GM18858 (cell line): ENCODE results near the gene MIDN.

Experiments used
- ATAC-seq: cut with Tn5 transposase; IDR thresholded peaks from one replicate; pipeline ENCODE4 v1.9.1; 2021; ENCODE audit not compliant: unreplicated experiment

Gene MIDN

DNA sequence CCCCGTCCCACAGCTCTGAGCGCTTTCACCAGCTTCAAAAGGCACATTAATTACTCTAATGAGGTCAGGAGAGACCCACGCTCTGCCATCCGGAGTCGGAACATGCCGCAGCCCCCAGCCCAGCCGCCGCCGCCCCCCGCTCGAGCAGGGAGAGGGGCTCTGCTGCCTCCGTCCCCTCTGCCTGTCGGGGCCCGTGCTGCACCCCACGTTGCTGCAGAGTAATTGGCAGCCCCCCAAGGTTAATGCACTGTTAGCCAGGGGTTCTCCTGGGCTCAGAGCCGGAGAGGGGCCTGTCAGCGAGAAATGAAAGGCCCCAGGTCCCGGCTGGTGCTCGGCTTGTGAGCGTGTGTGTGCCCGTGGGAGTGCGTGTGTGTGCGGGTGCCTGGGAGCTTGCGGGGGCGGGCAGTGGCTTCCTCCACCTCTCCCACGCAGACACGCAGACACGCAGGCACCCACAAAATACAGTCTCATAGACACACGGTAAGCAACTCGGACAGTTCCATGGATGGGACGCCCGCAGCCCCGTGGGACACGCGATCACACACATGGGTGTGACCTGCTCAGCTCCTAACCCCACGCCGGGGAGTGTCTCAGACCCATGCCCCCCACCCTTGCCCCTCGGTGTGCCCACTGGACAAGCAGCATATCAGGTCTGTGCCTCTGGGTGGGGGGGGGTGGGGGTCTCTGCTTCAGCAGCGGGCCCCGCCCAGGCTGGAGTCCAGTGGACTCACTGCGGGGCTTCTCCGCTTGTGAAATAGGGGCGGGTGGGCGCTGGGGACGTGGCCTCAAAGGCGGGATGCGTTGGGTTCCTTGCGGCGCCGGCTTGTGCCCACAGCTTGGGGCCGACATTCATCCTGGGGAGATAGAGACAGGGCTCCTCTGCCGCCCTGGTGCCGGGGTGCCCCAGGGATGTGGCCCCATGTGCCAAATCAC lies 32.5 kb downstream of the MIDN start:
- ATAC-seq: no peak

DNA sequence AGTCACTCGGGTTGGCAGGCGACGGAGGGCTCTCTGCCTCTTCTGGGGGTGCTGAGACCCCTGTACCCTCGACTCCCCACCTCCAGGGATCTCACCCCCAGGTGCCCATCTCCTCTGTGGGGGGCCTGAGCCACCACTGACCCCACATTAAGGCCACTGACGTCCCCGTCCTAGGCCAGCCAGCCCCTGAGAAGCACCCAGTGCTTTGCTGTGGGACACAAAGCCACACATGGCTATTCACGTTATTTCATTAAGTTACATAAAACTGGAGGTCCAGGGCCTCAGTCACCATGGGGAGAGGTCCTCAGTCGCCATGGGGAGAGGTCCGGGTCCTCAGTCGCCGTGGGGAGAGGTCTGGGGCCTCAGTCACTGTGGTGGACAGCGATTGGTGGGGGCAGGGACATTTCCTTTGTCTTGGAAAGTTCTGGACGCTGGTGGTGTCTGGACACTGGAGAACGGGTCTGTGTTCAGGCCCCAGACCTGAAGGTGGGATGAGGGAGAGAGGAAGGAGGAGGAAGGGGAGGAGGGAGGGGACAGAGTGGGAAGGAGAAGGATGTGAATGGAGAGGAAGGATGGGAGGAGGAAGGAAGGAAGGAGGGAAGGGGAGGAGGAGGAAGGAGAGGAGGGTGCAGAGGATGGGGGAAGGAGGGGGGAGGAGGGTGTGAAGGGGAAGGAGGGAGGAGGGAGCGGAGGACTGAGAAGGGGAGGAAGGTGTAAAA lies 33.3 kb downstream of the MIDN start:
- no peak for ATAC-seq

DNA sequence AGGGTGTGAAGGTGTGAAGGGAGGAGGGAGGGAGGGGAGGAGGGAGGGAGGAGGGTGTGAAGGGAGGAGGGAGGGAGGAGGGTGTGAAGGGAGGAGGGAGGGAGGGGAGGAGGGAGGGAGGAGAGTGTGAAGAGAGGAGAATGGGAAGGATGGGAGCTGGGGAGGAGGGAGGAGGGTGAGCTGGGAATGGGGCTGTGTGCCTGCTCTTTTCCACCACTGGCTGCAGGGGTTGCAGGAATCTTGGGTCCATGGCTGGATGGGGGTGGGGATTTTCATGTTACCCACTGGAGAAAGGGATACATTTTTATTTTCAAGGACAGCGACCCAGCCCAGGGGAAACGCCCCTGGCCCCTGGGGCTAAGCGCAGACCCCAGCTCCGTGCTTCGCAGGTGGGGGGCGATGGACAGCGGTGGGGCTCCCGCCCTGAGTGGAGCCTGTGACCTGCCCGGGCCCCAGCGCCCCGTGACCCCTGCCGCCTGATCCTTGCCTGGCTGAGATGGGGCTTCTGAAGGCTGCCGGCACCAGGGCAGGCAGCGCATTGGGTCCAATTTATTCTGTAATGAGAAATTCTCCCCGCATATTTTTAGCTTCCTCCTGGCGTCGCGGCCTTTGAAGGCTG lies 34.3 kb downstream of the MIDN start:
- ATAC-seq: no peak

DNA sequence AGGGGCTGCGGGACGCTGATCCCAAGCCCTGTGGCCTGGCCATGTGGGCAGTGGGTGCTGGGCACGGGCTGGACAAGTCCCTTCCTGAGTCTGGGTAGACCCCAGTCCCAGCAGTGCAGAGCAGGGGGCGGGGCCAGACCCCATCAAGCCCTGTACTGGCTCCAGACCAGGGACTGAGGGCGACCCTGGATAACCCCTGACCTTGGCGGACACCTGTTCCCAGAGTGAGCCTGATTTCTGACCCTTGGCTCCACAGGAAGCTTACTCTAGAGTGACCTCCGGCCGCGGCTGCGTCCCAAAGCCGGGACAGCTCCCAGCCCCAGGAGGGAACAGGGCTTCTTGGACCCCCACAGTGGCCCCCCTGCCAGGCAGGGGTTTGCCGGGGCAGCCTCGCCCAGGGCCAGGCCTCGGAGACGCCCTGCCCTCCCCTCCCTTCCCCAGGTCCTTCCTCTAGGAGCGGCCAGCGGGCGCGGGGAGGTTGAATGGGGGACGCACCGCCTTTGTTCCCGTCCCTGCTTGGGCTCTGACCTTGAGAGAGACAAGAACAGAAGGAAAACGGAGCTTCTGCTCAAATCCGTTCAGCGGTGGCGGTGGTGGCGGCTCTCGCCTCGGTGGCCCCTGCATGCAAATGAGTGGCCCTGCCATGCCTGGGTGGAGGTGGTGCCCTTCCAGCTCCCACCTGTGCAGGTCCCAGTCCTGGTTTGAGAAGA lies 35.0 kb downstream of the MIDN start:
- ATAC-seq: no peak

DNA sequence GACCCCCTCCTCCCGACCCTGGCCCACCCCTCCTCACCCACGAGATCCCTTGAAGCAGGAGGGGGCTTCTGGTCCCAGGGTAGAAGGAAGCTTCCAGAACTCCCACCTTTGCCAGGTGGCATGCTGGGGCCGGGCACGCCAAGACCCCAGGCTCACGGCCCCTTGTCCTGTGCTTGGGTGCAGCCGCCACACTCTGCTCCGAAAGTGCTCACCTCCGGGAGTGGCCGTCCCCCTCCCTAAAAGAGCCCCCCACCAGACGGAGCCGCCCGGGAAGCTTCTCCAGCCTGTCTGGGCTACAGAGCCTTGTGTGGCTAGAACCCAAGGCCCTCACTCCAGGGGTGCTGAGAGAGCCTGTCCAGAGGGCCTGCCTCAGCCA lies 35.5 kb downstream of the MIDN start:
- ATAC-seq: no peak

DNA sequence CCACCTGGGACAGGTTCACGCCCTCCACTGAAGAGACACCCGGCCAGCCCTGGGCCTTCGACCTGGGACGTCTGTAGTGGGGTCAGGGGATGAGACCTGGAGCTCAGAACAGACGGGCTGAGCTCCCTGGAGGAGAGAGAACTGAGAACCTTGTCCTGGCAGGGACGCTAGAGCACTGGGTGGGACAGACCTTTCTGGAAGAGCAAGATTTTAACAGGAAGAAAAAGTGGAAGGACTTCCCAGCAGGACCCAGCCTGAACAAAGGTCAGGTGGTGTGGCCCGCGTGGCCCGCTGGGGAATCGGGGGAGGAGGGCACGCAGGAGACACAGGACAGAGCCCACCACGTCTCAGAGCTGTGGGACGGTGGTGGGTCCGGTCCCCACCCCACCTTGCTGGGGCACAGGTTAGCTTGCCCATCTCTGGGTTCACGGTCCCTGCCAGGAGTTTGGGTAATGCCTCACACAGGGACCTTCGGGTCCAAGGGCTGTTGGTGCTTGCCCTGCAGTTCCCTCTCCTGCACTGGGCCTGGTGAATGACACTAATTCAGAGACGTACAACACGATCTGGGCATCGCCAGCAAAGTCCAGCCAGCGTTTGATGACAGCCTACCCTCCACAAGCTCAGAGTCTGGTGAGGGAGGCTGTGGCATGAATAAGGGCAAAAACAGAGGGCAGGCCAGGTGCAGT lies 36.1 kb downstream of the MIDN start:
- no peak for ATAC-seq

DNA sequence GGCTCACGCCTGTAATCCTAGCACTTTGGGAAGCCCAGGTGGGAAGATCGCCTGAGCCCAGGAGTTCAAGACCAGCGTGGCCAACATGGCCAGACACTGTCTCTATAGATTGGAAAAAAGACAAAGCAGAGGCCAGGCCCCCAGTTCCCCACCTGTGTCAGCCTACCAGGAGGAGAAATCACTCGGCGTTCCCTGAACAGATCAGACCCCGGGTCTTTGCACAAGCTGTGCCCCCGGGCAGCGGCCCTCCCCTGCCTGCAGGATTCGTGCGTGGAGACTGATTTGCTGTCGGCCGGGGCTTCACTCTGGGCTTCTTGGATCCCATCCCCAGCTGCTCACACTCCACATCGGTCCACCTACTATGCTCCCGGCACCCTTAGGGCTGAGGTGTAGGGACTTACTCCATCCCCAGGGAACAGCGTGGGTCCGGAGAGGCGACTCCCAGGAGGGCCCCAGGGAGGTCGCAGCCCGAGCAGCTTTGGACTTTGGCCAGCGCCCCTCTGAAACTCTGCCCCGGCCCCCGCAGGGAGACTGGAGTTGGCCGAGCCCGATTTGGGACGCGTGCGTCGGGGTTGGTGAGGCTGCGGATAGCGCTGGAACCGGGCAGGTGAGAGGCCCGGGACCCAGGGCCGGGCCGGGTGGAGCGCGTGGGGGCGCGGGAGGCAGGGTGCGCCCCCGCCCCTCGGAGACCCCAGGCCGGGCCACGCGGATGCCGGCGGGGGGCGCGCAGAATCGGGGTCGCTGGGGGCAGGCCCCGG lies 36.8 kb downstream of the MIDN start:
- no peak for ATAC-seq

DNA sequence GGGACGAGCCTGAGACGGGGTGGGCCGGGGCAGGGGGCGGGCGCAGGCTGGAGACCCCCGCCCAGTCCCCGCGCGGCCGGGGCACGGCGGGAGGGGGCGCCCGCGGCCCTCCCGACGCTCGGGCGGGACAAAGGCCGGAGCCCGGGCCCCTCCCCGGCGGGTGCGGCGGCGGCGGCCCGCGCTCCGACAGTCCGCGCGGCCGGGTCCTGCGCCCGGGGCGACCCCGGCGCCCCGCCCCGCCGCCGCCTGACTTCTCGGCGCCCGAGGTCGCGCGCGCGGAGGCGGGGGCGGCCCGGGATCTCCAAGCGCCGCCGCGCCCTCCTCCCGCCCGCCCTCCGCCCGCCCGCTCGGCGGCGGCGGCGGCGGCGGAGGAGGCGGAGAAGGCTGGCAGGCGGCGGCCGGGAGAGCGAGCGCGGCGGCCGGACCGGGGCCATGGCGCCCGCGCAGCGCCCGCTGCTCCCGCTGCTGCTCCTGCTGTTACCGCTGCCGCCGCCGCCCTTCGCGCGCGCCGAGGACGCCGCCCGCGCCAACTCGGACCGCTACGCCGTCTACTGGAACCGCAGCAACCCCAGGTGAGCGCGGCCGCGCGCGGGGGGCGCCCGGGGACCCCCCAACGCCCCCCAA lies 37.5 kb downstream of the MIDN start, which contains the start of gene EFNA2:
TSS of gene EFNA2 (plus strand) at position 137 of the 624 bp plus-strand sequence. CDS start at position 433, 296 bp downstream.
- ATAC-seq: no peak

DNA sequence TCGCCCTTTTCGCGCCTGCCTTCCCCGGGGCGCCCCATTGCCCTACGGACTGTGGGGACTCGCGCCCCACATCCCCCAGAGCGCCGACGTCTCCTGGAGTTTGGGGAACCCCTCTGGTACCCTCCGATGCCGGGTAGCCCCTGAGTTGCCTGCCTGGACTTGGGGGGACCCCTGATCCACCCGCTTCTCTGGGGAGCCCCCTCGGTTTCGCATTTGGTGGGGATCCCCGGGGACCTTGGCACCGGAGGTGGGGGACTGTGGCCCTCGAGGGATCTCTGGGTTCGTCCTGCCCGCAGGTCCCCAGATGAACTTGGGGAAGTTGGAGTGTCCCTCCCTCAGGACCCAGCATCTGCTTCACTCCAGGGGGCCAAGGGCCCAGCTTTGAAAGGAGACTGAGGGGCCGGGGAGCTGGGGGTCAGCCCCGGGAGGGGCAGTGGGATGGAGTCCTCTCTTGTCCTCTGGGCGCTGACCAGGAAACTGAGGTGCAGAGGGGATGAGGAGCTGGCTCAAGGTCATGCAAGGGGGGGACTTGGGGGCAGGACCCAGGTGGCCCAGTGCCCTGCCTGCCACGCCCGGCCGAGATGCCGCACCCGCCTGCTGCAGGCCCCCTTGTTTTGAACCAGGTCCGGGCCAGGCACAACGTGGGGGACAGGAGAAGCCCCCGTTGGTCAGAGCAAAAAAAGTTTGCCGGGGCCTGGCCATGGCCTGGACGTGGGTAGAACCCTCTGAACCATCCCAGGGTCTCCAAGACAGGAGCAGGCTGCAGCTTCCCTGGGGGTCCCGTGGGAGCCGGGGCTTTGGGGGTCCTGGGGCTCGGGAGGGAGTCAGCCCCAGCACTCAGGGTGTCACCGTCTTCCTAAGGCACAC lies 38.3 kb downstream of the MIDN start:
- ATAC-seq: no peak

DNA sequence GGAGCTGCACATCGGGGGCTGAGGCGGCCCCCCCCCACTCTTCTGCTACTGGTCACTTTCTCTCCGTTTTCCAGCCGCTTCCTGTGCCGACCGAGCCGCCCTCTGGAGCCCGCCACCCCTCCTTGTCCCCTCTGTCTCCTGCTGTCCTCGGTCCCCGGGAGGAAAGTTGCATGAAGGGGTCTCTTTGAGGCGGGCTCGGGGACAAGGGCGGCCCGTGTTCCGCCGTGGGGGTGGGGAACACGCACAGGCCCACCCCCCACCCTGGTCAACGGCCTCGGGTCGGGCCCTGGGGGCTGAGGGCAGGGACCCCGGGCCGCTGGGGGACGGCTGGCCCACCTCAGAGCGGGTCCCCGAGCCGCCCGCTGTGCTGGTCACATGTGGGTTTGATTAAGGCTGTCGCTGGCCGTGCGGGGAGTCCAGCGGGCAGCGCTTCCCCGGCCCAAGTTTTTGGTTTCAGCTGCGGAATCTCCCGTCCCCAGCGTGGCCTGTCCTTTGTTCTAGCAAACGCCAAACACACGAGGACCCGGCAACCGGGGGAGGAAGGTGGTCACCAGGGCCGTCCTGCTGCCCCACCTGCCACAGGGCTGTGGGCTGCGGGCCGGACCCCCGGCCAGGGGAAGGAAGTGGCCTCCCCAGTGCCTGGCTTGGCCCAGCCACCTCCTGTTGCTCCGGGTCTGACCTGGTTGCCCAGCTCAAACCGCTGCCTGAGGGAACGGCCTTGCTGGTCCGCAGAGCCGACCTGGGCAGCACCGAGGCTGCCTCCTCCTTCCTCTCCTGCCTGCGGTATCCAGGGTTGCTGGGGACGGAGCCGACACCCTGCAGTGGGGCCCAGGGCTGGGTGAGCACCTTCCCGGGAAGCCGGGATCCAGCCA lies 39.2 kb downstream of the MIDN start:
- no peak for ATAC-seq

DNA sequence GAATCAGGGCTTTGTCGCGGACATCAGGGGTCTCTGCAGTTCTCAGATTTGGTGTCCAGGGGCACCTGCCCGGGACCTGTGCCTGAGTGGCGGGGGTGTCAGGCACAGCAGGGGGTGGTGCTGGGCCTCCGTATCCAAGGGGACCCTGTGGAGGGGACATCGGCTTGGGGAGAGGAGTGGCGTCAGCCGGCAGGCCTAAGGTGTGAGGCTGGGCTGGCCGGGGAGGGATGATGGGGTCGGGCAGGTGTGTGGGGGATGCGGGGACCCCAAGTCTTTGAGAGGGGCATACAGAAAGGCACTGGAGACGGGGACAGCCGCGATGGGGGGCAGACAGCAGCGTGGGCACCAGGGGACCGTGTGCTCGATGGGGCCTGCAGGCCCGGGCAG lies 39.8 kb downstream of the MIDN start:
- no peak for ATAC-seq

DNA sequence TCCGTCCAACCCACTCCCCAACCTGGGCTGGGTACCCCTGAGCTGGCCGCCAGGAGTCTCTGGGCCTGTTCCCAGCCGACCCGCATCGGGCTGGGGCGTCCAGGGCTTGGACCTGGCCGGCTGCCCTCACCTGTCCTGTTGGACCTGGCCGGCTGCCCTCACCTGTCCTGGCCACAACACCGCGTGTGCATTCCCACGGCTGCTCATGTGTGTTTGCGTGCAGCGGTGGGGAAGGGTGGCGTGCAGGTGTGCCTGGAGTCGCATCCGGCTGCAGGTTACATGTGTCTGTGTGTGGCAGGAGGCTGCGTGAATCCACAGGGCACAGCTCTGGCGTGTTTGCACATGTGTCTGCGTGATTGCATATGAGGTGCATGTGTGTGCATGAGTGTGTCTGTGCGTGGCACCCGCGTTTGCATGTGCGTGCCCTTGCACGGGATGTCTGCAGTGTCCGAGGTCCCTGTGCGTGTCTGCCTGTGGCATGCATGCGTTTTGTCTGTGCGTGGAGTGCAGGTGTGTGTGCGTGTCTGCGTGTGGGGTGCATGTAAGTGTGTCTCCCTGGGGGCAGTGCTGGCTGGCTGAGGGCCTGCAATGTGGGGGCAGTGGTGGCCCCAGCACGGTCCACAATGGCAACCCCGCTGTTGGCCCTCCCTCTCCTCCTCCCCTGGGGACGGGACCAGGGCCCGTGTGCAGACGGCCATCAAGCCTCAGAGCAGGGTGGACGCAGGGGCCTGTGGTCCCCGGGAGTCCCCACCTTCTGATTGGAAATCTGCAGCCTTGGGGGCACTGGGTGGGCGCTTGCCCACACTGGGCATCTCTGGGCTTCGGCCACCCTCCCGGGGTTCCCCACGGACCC lies 40.7 kb downstream of the MIDN start:
- ATAC-seq: no peak

DNA sequence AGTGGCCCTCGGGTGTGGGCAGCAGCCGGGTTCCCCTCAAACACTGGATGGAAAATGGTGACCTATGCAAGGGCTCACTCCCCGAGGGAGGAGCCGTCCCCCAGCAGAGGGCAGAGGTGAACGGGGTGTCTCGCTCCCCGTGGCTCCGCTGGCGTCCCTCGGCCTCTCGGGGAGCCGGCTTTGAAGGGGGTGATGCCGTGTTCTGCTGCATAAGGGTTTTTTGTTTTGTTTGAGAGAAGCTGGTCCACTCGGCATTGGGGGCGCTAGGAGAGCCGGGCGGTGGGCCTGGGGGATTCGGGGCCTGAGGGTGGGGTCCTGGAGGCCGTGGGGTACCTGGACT lies 41.3 kb downstream of the MIDN start:
- ATAC-seq: no peak

DNA sequence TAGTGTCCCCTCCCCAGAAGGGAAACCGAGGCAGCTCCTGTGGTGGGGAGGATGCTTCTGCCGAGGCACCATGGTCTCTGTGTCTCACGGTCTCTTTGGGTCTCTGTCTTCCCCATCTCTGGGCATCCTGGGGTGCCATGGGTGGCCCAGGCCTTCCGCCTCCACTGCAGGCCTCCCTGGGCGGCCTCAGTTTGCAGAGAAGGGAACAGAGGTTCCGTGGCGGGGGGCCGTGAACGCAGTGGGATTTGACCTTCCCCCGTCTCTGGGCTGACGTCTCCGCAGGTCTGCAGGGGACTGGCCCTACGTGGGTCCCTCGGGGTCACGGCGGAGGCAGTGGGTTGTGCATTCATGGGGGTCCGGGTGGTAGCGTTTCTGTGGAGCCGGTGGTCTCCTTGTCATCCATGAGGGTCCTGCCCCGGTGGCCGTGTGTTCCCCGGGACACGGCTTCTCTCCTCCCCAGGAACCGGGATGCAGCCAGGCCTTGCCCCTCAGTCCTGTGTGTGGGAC lies 41.9 kb downstream of the MIDN start:
- no peak for ATAC-seq

DNA sequence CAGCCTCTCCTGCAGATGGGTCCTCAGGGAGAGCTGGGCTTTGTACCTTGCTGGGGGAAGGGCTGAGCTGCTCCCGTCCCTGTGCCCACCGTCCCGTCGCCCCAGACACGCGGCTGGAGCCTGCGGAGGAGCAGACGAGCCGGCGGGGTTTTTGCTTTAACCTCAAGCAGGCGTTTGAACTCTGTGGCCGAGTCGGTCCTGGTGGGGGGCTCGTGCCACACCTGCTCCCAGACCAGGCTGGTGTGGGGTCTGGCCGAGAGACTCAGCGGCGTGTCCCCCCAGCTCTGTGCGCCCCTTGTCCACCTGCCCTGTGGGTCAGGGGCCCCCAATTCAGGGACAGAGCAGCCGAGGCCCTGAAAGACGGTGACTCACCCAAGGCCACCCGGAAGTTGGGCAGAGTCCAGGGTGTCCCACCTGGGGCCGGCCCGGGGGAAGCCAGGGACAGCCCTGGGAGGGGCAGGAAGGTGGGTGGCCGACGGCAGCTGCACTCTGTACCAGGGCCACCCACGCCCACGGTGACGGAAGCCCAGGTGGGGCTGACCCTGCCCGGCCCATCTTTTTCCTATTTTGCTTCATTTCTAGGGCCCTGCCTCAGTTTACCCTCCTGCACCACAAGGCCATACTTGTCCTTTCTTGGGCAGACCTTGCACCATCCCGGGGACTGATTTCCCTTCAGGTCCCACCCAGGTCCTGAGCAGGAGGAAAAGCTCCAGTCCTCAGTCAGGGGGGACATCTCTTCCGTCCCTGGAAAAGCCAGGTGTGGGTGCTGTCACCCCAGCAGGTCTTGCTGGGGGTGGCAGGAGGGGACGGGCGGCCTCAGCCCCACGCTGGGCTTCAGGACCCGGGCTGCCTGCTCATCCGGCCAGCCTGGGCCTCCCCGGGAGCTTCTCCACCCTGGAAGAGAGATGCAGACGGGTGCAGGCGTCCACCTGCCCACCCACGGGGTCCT lies 42.6 kb downstream of the MIDN start:
- no peak for ATAC-seq
